ENCODE results near the gene CENPU.

Gene CENPU

DNA sequence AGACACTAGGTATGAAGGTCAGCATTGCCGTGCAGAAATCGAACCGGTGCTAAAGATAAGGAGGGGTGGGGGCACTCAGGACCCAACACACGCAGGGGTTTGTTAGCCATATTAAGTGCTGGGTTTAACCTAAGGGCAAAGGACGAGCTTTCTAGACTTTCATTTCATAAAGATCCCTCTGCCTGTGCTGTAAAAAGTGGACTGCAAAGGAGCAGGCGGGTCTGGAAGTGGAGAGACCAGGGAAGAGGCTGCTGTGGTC lies 85.9 kb downstream of the CENPU start:
- Histone ChIP-seq H3K9me3 (ENCODE audit: control insufficient read depth in 5 of 5, low read length in 5 of 5) (no peaks in the 10 kb centered on the region), H3K4me1 (ENCODE audit: control insufficient read depth in 5 of 5, insufficient read depth in 5 of 5, low read length in 5 of 5) (peaks cover 8 to 36% (median 29%) of the 10 kb centered on the region in 5 donors), H3K36me3 (ENCODE audit: control insufficient read depth in 5 of 5, insufficient read depth in 5 of 5, low read length in 5 of 5) (peaks cover 0 to 3% (median 3%) of the 10 kb centered on the region in 5 donors), H3K9ac (ENCODE audit: low read length in 5 of 5) (peak overlapping the region; percentile 83 to 92 (median 85)), H3K27me3 (ENCODE audit: control insufficient read depth in 5 of 5, insufficient read depth in 4 of 5, low read length in 5 of 5) (no peaks in the 10 kb centered on the region), H3K27ac (ENCODE audit: low read depth, low read length) (peak overlapping the region; percentile 96), H3K4me3 (ENCODE audit: low read depth in 1 of 5, low read length in 5 of 5) (peak overlapping the region; percentile 81 to 91 (median 84))

DNA sequence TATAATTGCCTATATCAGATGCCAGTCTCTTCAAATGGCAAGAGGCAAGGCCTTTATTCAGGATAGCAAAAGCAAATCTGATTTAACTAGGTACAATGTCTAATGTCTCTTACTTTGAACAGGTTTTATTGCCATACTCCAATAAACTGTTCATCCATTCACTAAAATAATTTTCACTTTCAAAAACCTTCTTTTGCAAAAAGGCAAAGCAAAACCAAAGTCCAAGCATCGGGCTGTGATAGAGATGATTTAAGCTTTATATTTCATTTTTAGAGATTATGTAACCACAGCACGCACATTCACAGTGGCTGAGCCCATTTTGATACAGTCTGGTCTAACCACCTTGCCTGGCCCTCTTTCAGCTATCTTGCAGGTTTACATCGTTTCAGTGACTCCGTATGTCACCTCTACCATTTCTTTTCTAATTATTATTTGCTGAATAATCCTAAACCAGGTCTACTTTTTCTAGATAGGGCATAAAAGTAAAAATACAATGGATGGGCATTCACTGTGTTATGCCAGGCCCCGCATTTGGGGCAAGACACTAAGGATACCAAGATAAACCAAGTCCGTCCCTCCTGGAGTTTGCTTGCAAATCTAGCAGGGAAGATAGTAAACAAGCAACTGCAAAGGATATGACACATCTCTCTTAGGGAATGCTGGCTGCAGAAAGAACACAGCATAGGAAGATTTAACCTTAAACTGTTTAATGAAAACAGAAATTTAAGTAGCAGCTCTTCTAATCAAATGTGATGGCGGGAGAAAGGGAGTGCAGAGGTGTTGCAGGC lies 86.4 kb downstream of the CENPU start:
- peaks cover 0 to 3% (median 3%) of the 10 kb centered on the region in 5 donors for H3K36me3 ChIP-seq (ENCODE audit: control insufficient read depth in 5 of 5, insufficient read depth in 5 of 5, low read length in 5 of 5)
- H3K4me3 ChIP-seq (ENCODE audit: low read depth in 1 of 5, low read length in 5 of 5): peak overlapping the region; percentile 81 to 91 (median 84)
- H3K27ac ChIP-seq (ENCODE audit: low read depth, low read length): peak overlapping the region; percentile 96
- peak overlapping the region in 4 of 5 donors; percentile 83 to 92 (median 86) for H3K9ac ChIP-seq (ENCODE audit: low read length in 5 of 5)
- no peaks in the 10 kb centered on the region for H3K27me3 ChIP-seq (ENCODE audit: control insufficient read depth in 5 of 5, insufficient read depth in 4 of 5, low read length in 5 of 5)
- H3K4me1 ChIP-seq (ENCODE audit: control insufficient read depth in 5 of 5, insufficient read depth in 5 of 5, low read length in 5 of 5): peaks cover 8 to 36% (median 29%) of the 10 kb centered on the region in 5 donors
- no peaks in the 10 kb centered on the region for H3K9me3 ChIP-seq (ENCODE audit: control insufficient read depth in 5 of 5, low read length in 5 of 5)

DNA sequence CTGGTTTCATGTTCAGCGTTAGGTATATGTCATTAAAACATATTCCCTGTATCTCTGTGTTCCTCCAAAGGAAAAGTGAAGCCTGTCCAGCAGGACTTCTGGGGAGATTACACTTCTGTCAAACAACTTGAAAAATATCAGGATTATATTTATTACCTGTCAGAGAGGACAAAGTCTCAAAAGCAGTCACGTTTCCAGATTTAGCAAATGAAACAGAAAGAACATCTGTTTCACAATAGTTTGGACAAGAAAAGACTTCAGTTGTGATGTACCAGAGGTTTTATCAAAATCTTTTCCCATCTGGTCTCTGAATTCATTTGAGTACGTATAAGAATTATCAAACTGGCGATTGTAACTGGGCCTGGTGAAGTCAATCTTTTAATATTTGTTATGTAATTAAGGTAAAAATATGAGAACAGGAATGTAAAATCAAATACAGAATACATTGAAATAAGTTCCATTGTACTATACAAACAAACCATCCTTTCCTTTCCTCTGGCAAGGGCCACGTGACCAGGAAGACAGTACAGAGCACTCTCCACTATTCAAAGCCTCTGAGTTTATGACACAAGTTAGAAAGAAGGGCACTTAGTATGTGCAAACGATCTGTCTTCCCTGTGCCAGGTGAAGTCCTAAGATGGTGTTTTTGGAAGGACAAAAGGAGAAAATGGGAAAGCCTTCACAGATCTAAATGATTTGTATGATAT lies 87.8 kb downstream of the CENPU start:
- Histone ChIP-seq H3K36me3 (ENCODE audit: control insufficient read depth in 5 of 5, insufficient read depth in 5 of 5, low read length in 5 of 5) (peaks cover 0 to 5% (median 3%) of the 10 kb centered on the region in 5 donors), H3K4me1 (ENCODE audit: control insufficient read depth in 5 of 5, insufficient read depth in 5 of 5, low read length in 5 of 5) (peaks cover 8 to 36% (median 28%) of the 10 kb centered on the region in 5 donors), H3K27ac (ENCODE audit: low read depth, low read length) (no peak overlapping the region), H3K9ac (ENCODE audit: low read length in 5 of 5) (no peak overlapping the region), H3K27me3 (ENCODE audit: control insufficient read depth in 5 of 5, insufficient read depth in 4 of 5, low read length in 5 of 5) (no peaks in the 10 kb centered on the region), H3K4me3 (ENCODE audit: low read depth in 1 of 5, low read length in 5 of 5) (no peak overlapping the region), H3K9me3 (ENCODE audit: control insufficient read depth in 5 of 5, low read length in 5 of 5) (no peaks in the 10 kb centered on the region)

DNA sequence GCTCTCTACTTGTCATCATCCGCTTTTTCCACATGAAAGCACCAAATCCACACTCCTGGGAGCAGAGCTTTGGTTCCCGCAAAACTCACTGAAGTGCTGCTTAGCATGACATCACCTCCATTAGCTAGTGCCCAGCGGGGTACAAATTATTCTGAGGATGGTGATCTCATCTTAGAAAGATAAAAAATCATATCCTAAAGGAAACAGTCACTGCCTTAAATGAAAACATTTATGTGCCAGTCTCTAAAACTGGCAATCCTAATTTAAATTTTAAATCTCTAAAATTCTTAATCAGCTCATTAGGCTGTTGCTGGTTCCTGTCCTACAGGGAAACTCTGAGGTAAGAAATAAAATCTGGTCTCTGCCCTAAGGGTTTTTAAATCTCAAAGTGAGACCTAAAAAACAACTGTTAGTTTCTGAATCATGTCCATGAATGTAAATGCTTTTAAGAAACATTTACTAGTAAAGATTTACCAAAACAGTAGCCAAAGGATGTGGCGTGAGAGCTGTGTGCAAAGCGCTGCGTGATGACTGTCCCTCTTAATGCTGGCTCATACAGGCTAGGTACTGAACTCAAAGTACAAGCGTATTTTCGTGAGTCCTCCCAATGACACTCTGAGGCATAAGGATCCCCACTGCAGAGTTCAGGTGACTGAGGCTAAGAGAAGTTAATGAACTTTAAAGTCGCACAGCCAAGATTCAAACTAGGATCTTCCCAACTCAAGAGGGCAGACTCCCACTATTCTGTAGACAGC lies 89.2 kb downstream of the CENPU start:
- H3K27me3 ChIP-seq (ENCODE audit: control insufficient read depth in 5 of 5, insufficient read depth in 4 of 5, low read length in 5 of 5): no peaks in the 10 kb centered on the region
- no peaks in the 10 kb centered on the region for H3K9me3 ChIP-seq (ENCODE audit: control insufficient read depth in 5 of 5, low read length in 5 of 5)
- peaks cover 0 to 5% (median 3%) of the 10 kb centered on the region in 5 donors for H3K36me3 ChIP-seq (ENCODE audit: control insufficient read depth in 5 of 5, insufficient read depth in 5 of 5, low read length in 5 of 5)
- no peak overlapping the region for H3K27ac ChIP-seq (ENCODE audit: low read depth, low read length)
- H3K4me1 ChIP-seq (ENCODE audit: control insufficient read depth in 5 of 5, insufficient read depth in 5 of 5, low read length in 5 of 5): peaks cover 8 to 25% (median 17%) of the 10 kb centered on the region in 5 donors
- no peak overlapping the region for H3K4me3 ChIP-seq (ENCODE audit: low read depth in 1 of 5, low read length in 5 of 5)
- no peak overlapping the region for H3K9ac ChIP-seq (ENCODE audit: low read length in 5 of 5)

Data from subcutaneous abdominal adipose tissue (tissue), 5 donors.